Measurements from ENCODE around the gene MEIKIN.

Gene MEIKIN

DNA sequence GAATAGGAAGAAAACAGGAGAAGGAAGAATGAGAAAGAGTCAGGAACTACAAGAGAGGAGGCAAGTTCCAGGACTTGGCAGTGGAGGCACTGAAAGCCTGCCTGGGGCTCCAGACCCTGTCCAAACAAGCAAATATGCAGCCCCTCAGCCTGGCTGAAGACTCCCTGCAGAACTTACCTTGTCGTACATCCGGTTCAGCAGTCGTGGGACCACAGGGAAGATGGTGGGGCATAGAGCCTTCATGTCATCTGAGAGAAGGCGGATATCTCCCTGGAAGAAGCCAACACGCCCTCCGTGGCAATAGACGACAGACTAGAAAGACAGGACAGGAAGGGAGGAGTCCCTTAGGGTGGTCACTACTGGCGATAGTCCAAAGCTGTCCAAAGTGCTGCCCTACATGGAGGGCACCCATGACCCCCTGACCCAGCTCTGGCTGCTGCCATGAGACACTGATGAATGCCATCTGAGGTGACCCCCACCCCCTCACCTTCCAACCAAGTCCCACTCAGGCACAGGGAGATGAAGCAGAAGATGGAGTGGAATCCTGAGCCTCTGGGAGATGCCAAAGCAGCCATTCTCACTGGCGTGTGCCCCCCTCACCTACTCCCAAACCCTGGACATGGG lies 27.7 kb upstream of the MEIKIN start:
- no peak for DNase-seq

- DNase-seq, result no peak
These were observed 23.0 kb upstream of the MEIKIN start for GRCh38 chr5:131968396-131968954.

GRCh38 chr5:131966551-131966950 lies 21.1 kb upstream of the MEIKIN start:
- no peak for DNase-seq

GRCh38 chr5:131965826-131966415 lies 20.5 kb upstream of the MEIKIN start:
- no peak for DNase-seq

GRCh38 chr5:131959906-131960305 lies 14.4 kb upstream of the MEIKIN start:
- no peak for DNase-seq

DNA sequence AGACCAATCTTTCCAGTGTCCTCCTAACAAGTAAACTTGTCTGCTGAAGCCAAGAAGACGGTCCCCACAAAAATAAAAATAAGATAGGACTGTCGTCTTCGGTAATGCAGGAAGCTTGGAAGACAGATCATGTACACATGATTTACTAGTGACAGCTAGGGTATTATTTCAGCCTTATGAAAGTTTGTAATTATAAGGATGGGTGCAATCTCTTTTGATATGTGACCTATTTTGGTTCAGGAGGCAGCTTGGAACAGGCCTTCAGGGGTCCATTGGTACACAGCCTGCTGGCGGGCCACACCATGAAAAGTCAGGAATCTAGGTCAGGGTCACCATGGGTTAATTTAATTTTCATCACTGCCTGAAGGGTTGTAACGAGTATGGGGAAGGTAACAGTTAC lies 13.7 kb upstream of the MEIKIN start:
- DNase-seq, result no peak

DNA sequence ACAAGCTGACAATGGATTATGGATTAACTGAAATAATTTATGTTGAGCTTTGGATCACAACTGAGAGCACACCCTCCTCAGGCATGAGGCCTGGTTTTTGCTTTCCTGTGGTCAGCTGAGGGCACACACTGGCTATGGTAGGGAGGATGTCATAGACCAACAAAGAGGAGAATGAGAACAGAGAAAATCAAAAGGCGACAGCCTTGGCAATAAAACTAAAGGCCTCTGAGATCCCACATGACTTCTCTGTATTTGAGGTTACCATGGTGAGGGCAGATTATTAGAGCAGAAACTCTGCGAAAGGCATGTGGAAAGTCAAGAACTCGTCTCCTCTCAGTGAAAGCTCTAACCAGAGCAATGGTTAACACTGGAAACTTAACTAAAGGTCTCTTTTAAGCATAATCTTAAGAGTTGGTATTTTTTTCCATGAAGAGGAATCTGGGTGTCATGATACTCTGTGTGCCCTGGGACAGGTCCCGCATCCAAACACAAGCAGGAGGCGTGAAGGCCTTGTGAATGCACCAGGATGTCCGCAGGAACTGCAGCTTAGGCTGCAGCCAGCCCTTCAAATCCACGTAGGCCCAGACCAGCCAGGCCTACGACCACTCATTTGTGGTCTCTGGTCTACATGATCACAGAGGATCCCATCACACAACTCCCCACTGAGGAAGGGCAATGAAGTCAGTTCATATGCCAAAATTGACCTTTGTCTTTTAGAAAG lies 12.4 kb upstream of the MEIKIN start:
- no peak for DNase-seq

DNA sequence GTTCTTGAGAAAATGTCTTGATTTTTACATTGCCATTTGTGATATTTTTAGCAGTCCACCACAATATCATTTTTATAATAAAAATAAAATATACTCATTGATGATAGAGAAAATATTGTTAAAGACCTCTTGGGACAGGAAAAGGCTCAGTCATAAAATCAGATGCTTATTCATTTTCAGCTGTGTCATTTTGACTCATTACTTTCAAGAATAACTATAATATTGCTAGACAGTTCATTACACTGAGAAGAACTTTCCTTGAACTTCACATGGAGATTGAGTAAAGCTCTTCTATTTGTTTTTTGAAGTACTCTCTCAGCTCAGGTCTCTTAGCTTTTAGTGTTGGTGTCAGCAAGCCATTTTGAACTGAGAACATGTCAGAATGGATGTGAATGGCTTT lies 8.5 kb upstream of the MEIKIN start:
- no peak for DNase-seq

GRCh38 chr5:131952301-131952857 lies 6.9 kb upstream of the MEIKIN start:
- peak; percentile 84 for DNase-seq

DNA sequence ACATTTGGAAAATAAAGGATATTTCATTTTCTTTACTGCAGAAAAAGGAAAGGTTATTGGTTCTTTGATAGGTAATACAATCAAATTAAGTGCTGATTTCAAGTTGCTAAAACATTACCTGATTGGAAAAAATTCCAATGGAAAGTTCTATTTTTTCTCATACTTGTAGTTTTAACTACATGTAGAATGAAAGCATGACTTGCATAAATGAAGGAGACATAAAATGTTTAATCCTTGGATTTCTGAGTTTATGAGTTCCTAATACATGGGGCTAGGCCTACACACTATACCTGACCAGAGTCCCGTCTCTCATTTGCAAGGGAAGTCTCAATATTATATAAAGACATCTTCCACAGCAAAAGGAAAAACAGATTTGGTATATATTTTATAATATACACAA lies 5.2 kb upstream of the MEIKIN start:
- DNase-seq, result no peak

- DNase-seq, result peak; percentile 98
These were observed 2.0 kb upstream of the MEIKIN start for GRCh38 chr5:131947445-131947844.

DNA sequence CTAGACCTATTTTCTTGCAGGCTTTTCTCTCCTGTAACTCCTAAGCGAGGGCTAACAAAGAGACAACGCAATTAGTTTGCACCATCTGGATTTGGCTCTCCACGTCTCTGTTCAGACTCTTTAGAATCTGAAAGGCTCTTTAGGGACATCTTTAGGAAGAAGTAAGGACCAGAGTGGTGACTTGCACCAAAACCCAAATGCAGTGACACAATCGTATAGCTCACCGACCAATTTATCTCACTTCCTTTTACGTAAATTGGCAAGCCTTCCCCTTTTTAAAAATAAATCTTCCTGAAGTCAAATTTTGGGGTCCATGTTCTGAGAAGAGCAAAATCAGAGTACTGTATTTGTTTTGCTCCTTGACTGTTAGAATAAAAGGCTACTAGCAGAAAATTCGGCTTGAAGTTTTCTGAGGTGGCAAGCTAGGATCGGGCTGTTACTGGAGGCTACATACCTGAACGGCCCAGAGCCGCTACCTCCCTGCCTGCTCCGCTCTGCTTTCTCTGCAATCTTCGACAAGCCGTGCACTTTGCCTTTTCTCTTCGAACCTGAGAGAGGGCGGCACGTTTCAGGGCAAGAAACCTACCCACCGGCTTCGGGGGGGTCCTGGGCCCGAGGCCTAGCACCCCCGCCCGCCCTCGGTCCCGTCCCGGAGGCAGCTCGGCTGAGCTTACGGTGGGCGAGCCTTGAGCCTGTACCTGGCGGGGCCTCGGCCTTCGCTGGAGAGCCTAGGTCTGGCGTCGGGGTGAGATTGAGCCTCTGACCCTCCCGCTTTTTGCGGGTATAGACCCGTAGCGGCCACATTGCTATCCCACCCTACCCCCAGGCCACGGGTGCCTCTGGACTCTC lies 537 bp downstream of the MEIKIN start:
- DNase-seq, result no peak

DNA sequence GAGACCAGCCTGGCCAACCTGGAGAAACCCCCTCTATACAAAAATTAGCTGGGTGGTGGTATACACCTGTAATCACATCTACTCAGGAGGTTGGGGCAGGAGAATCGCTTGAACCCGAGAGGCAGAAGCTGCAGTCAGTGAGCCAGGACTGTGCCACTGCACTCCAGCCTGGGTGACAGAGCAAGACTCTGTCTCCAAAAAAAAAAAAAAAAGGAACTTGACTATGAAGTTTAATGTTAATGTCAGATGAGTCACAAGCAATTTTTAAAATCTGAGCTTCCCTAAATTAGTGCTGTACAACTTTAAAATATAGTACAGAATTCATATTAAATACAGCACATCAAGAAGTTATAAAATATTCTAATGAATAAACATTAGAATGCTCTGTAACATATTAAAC lies 1.5 kb downstream of the MEIKIN start:
- DNase-seq, result no peak

DNA sequence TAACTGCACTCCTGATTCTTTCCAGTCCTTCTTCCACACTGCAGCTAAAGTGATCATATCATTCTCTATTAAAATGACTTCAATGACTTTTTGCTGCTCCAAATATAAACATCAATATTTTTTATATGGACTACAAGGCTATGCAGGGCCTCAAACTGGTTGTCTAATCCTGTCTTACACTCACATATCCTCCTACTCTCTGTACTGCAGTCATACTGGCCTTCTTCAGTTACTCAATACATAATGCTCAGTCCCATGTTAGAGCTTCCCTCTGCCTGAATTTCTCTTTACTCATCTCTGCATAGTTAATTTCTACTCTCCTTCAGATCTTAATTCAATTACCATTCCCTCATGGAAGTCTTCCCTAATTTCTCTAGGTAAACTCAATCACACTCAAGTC lies 3.4 kb downstream of the MEIKIN start:
- DNase-seq, result no peak

- DNase-seq, result no peak
These were observed 5.6 kb downstream of the MEIKIN start for GRCh38 chr5:131939690-131940345.

DNA sequence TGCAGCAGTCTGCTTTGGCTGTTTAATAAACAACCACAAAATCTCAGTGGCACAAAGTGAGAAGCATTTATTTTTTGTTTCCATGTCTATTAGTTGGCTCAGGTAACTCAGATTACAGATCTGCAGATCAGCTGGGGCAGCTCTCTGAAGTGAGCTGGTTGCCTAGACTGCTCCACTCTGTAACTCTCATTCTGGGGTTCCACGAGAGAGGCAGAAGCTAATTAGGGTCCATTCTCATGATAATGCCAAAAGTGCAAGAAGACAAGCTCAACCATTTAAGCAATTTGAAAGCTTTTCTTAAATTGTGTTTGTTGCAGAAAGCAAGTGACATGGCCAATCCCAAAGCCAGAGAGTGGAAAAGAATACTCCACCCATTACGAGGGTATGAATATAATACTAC lies 13.2 kb downstream of the MEIKIN start:
- DNase-seq, result no peak

DNA sequence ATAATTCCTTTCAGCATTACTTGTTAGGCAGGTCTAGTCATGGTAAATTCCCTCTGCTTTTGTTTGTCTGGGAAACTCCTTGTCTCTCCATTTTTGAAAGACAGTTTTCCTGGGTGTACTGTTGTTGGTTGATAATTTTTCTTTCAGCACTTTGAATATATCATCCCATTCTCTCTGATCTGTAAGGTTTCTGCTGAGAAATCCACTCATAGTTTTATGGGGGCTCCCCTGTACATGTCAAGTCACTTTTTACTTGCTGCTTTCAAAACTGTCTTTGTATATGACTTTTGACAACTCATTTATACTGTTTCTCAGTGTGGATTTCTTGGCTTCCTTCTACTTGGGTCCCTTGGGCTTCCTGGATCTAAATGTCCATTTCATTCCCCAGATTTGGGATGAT lies 16.5 kb downstream of the MEIKIN start:
- DNase-seq, result no peak

DNA sequence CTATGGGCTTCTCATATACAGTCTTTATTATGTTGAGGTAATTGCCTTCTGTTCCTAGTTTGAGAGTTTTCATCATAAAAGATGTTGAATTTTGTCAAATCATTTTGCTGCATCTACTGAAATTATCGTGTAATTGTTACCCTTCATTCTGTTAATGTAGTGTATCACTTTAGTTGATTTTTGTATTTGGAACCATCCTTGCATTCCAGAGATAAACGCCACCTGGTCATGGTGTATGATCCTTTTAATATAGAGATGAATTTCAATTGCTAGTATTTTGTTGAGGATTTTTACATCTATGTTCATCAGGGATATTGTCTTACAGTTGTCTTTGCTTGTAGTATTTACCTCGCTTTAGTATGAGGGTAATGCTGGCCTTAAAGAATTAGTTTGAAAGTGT lies 19.3 kb downstream of the MEIKIN start:
- DNase-seq, result no peak

DNA sequence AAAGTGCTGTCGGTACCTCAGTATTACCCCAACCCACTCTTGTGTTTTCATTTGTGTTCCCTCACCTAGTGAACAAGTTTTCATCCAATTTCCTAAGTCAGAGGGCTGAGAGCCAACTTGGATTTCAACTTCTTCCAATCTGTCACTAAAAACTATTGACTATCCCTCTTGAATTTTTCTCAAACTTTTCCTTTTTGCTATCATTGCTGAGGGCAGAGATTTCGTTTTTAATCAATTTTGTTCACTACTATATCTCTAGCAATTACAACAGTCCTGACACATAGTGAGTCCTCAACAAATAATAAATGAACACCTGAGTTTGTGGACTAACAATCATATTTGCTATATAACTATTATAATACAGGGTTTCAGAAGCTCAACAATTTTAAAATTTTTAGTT lies 29.0 kb downstream of the MEIKIN start:
- DNase-seq, result no peak

- no peak for DNase-seq
These were observed 31.0 kb downstream of the MEIKIN start for GRCh38 chr5:131914472-131914871.

GRCh38 chr5:131913603-131914002 lies 31.9 kb downstream of the MEIKIN start:
- DNase-seq, result no peak

DNA sequence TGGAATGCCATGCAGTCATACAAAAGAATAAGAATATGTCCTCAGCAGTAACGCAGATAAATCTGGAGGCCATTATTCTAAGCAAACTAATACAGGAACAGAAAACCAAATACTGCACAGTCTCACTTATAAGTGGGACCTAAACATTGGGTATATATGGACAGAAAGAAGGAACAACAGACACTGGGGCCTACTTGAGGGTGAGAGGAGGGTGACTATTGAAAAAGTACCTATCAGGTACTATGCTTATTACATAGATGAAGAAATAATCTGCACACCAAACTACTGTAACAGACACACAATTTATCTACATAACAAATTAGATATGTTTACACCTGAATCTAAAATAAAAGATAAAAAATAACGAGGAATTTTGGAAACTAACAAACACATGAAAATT lies 38.8 kb downstream of the MEIKIN start:
- DNase-seq, result no peak

Measured in NCI-H69 (cell line).